Stimulated activated CD8-positive, alpha-beta memory T cell treated with anti-CD3 and anti-CD28 coated beads, Interleukin-12 subunit alpha, Interleukin-12 subunit beta, amount 100 ng/mL, for 24 hours (primary cell): ENCODE results near the gene TRMT10B.
A peak's percentile ranks its signal among the peaks of the same experiment; 100 is the strongest.

ENCODE experiments used
- DNase-seq: peaks from one replicate; pipeline ENCODE4 v3.0.0-alpha.2; 2020; ENCODE audit errors: extremely low read depth

Gene TRMT10B, protein sequence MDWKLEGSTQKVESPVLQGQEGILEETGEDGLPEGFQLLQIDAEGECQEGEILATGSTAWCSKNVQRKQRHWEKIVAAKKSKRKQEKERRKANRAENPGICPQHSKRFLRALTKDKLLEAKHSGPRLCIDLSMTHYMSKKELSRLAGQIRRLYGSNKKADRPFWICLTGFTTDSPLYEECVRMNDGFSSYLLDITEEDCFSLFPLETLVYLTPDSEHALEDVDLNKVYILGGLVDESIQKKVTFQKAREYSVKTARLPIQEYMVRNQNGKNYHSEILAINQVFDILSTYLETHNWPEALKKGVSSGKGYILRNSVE

DNA sequence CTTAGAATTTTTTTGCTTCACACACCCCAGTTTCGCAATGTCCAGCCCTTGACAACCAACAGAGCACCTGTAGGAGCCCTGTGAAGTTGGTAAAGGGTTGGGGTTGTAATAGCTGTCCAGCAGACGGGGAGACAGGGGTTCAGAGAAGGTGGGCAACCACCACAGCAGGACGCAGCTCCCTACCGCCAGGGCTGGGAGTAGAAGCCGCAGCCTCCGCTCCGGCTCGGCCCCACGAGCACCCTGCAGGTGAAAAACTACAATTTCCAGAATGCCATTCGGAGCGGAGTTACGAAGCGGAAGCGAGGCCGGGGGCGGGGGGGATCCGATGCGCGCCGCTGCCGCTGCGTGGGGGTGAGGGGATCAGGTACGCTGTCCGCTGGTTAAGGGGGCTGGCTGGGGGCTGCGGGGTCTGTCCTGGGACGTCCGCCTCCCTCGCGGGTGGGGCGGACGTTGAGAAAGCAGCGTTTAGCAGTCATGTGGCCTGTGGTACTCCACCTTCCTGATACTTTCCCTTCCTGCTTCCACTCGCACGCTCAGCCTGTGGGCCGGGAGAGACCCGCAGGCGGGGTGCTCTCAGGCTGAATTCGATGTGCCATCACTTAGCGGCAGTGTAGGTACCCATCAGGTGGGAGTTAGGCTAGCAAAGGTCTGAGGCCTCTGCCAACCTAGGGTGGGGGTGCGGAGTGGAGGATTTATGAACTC, at the start of gene TRMT10B:
Gene TRMT10B (plus strand): TSS at position 317 of the 702 bp plus-strand sequence. CDS start 8,127 bp downstream, outside the sequence.
- peak; percentile 45 for DNase-seq

DNA sequence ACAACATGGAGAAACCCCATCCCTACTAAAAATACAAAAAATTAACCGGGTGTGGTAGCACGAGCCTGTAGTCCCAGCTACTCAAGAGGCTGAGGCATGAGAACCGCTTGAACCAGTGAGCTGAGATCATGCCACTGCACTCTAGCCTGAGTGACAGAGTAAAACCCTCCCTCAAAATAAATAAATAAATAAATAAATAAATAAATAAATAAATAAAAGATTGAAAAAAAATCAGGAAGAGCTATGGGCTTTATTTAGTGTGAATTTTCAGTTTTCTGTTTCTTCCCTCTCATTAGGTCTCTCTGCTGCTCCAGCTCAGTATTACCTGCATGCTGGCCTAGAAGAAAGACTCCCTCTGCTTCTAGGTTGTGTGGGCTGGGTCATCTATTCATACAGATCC, 47.8 kb upstream of the TRMT10B start:
- DNase-seq = no peak

DNA sequence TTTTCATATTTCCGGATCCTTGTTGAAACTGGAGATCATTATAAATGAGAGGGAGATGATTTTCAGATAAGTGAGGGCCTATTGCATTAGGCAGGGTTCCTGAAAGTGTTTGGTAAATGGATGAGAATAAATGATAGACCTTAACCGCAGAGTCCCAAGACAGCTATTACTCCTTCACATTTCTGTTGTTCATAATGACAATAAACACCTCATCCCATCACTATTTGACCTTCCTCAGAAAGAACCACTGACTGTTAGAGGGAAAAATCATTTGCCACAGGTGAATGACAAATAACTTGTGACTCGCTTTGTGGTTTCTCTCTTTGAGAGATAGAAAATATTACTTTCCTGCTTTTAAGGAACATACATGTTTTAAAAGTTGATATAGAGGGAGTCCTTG, 47.3 kb upstream of the TRMT10B start:
- DNase-seq = no peak

DNA sequence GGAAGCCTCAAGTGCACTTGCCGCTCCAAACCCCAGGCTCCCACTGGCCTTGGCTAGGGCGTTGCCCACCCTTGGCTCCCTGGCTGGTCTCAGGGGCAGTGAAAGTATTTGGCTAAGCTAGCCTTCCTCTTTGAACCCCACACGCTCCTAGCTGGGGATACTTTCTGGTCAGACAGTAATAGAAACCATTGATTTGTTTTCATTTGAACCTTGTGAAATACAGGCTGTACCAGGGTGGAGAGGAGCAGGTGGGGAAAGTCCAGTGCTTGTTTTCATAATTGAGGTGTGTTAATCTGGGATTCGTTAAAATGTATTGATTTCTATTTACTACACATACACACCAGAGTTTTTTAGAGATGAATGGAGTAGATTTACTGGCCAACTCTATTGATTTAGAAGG, 45.9 kb upstream of the TRMT10B start:
- no peak for DNase-seq

DNA sequence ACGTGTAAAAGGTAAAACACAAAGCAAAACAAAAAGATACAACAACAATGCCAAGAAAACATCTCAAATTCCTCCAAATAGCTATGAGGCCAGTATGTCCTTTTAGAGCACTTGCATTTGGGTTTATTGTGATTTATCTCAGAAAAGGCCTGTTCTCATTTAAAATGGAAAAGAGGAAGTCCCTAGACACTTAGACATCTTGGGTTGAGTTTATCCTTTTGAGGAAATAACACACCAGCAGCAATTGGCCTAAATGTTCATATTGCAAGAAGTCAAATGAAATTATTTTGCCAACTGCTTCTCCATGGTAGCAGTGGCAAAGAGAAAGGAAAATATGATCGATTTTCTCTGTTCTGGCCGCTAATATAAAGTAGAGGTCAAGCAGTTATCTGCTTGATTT, 43.6 kb upstream of the TRMT10B start:
- DNase-seq = no peak

DNA sequence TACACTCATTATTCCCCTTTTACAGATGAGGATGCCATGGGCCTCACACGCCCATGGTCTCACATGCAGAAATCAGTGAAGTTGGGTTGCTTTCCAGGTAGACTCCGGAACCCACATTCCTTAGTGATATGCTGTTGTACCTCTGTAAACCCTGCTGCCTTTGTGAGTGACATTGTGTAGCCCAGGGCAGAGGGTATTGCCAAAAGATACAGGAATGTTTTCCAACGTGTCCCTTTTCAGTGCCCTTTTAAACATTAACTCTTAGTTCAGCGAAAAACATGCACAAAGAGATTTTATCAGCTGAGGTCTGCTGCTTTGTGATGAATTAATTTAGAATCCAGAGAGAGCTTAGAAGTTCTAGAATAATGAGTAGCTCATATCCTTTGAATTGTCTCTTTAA, 38.3 kb upstream of the TRMT10B start:
- no peak for DNase-seq

DNA sequence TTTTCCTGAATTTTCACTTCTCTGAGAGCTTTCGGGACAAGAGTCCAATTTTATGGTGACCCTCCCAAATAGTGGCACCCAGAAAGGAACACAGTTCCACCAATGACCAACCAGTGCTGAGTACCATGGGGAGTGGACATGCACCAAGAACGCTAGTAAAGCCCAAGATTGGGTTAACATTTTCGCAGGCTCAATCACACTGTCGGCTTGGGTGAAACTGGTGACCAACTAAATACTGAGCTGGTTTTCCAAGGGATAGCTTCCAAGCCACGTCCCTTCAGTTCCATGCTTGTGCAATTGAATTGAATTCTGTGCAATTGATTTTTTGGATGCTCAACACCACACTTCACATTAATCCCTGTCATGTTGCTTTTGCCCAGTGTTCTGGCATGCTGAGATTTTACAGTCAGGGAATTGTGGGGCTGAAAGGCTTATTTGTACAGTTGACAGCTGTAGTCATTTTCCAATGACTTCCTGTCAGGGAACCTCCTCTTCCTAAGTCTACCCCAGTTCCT, 37.6 kb upstream of the TRMT10B start:
- no peak for DNase-seq

DNA sequence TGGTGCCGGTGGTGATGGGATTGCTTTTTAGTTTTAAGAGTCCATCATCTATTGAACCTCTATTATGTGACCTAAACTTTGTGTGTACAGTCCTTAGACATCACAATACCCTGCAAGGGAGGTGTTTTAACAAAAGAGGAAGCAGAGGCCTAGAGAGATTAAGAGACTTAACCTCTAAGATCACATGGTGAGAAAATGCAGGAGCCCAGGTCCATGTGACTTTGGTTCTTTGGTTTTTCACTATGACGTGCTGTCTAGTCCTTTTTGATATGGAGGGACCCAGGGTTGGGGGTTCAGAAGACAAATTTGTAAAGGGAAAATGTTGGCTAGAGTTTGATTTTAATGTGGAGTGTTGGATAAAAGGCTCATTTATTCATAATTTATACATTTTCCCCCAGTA, 34.1 kb upstream of the TRMT10B start:
- no peak for DNase-seq

DNA sequence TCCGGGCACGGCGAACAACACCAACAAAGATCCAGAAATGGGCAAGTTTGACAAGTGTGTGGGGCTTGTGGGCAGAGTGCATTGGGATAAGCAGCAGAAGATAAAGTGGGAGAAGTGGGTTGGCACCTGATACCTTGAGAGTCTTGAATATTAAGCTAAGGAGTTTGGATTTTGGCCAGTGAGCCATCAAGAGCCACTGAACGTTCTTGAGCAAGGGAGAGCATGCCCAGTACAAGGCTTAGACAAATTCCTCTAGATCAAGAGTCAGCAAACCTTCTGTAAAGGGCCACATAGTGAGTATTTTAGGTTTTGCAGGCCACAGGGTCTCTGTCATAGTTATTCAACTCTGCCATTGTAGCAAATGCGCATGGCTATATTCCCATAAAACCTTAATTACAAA, 26.6 kb upstream of the TRMT10B start:
- DNase-seq = no peak

DNA sequence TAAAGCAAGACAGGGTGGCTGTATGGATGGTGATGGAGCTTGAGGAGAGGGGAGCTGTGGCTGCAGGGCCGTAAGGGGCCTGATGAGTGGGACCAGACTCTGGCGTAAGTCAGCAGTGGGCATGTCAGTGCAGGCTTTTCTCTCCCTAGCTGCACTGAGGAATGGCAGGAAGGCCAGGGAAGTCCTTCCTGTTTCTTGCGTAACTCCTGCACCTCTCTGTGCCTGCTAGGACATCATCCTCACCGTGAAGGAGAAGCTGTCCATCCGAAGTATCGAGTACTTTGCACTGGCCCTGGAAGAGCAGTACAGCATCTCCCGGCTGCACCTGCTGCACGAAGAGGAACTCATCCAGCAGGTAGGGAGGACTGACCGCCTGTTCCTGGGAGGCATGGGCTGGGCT, 24.1 kb upstream of the TRMT10B start:
- no peak for DNase-seq

DNA sequence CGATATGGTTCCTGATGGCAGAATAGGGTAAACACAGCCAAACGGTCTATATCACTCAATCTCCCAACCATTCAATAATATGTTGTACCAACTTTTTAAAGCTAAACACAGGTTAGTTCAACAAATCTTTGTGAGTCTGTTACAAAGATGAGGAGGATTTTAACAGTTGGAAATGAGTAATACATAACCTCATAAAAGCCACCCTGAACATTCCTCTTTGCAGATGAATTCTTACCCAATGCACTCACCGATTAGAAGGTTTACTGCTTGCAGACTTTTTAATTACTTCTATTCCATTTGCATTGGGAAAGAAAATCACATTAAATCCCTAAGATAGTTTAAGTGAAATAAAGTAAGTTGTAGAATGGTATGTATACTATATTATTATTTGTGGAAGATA, 23.3 kb upstream of the TRMT10B start:
- no peak for DNase-seq

DNA sequence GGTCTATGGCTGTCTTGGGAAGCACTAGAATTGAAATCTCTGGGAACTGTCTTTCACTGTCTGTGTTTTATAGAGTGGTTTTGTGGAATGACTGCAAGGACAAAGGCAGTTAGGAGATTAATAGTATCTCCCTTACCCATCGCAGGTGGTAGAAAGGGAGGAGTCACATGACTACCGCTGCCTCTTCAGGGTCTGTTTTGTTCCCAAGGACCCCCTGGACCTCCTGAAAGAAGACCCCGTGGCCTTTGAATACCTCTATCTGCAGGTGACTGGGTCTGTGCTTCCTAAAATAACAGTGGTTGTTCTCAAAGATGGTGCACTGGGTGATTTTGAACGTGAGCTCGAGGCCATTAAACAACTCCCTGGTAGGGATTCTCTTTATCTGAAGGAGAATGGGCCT, 22.8 kb upstream of the TRMT10B start:
- DNase-seq = no peak

DNA sequence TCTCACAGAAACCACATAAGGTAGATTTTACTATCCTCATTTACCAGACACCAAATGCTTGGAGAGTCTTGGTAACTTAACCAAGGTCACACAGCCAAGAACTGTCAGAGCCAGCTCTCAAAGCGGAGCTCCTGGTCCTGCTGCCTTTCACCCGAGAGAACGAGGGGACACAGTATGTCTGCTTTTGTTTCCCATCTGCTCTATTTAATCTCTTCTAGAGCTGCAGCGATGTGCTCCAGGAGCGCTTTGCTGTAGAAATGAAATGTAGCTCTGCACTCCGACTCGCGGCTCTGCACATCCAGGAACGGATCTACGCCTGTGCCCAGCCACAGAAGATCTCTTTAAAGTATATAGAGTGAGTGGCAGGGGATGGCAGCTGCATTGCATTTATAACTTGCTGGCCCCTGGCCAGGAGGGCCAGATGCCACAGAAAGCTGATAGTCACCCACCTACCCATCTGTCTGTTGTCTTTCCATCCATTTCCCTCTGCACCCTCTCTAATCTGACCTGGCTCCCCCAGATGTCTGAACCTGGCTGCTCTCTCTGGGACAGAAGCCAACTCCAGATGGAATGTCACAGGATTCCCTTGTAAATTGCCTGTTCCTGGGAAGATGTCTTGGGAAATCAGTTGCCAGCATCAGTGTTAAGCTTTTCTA, 21.4 kb upstream of the TRMT10B start:
- no peak for DNase-seq

DNA sequence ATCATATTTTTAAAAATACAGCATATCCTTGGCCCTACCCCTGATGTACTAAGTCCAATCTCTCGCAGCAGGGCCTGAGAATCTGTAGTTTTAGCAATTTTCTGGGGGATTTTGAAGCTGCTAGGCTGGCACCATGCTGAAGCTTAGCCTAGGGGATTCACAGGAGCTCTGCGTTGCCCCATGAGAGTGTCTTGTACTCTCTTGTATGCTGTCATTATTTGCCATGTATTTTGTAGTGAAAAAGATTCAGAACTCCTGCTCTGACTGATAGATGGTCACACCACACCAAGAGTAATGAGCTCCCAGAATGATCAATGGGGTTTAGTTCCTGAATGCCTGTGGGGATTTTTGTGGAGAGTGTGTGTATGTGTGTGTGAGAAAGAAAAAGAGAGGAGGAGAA, 20.7 kb upstream of the TRMT10B start:
- DNase-seq = no peak

DNA sequence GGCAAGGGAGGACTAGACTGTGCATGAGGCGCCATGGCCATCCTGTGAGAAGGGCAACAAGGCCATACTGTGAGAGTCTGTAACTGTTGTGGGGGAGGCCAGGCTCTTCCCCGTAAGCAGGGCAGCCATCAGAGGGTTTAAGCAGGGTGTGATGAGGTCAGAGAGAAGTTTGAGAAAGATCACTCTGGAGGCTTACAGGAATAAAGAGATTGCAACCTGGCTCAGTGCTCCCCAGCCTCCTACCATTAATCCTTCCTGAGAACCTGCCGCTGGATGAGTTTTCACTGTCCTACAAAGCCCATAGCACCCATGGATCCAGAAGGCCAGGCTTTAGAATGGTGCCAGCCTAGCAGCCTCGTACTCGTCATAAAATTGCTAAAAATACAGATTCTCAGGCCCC, 14.4 kb upstream of the TRMT10B start:
- DNase-seq = no peak

DNA sequence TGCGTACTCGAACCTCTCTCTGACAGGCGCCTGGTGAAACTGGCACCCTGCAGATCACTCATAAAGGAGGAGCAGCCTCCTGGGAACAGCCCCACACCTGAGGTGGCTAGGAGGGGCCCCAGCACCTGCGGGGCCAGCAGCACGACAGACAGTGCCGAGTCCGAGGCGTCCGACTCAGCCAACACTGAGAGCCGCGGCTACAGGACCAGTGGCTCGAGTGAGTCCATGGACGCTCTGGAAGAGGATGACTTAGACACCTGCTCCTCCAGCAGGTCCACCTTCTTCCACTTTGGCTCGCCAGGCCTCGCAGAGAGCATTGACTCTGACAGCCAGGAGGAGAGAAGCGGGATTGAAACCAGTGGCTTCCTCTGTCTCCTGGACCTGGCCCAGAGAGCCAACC, 13.5 kb upstream of the TRMT10B start:
- no peak for DNase-seq

DNA sequence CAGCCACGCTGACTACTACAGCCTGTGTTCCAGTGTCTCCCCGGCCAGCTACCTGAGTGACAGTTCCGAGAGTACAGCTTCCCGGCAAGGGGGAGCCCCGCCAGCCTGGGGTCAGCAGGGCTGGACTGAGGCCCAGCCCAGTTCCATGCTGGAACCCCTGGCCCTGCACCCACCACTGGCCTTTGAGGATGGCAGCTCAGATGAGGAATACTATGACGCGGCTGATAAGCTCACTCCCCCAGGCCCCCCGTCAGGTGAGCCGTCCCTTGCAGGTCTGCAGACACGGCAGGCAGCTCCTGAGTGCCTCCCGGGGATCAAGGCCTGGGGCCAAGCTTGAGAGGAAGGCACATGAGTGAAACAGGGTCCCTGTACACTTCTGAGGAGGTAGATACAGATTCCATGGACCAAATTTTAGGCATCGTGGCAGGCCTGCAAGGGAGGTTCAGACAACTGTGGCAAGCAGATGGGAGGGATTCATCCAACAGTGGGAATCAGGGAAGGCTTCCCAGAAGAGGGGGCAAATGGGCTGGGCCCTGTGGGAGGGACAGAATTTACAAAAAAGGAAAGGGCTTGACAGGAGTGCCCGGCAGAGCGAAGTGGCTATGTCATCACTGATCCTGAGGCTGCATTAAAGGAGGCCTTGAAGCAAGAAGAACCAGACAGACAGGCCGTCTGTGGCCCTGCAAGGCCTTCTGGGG, 12.8 kb upstream of the TRMT10B start:
- no peak for DNase-seq

DNA sequence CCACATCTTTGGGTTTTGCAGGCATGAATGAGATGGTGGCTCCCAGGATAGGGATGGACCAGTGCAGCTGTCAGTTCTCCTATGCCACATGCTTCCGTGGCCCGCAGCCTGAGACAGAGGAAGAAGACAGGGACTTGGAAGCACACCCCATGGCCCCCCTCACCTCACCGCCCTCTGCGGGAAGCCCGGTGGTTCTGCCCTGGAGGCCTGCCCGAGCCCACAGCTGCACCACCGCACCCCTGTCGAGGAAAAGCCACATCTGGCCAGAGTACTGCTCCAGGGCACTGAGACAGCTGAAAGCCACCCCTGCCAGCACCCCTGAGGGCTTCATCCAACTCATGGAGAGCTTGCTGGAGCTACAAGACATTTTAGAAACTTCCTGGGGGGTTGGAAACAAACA, 7.6 kb upstream of the TRMT10B start:
- no peak for DNase-seq

DNA sequence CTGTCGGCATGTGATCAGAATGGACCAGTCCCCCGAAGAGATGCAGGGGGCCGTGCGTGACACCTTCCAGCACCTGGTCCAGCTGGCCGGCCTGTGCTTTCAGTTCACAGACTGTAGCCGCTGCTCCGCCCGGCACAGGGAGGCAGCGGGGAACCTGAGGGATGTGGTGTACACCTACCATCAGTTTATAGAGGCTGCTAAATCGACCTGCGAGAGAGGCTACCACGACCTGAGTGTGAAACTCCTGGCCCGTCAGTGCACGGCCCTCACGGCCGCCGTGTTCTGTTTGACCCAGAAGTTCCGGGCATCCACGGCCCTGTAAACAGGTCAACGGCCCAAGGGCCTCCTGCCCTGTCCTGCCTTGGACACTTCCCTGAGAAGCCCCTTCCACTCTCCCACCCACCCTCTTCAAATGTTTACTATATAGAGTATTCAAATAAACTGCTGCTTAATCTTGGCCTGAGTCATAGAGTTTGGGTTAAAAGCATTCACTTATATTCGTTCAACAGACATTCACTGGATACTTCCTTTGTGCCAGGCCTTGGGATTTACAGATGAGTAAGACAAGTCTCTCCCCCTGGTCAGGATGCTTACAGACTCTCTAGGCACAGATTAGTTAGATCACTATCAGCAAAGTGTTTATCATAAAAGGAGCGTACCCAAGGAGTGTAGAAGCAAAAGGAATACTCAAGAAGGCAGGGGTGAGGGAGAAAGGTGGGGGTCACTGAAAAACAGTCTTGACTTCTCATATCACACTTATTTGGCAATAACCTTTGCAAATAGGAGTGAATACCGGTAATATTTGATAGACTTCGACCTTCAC, 6.9 kb upstream of the TRMT10B start:
- no peak for DNase-seq

DNA sequence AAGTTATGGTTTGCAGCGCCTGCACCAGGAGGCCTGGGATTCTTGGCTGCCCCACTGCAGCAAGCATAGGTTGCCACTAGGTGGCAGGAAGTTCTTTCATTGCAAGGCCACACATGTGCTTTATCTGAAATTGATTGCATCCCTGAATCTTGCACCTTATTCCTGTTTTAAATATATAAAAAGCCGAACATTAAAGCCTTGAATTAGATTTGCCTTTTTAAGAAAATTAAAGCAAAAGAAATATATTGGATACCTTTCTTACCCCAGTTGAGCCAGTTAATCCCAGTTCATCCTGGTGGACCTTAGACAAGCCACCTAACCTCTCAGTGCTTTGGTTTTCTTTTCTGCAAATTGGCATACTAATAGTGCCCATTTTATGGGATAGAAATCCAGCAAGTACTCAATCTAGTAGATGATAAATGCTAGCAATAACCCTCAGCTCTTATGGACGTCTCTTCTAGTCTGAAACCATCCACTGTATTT, 6.3 kb upstream of the TRMT10B start:
- DNase-seq = peak; percentile 17

DNA sequence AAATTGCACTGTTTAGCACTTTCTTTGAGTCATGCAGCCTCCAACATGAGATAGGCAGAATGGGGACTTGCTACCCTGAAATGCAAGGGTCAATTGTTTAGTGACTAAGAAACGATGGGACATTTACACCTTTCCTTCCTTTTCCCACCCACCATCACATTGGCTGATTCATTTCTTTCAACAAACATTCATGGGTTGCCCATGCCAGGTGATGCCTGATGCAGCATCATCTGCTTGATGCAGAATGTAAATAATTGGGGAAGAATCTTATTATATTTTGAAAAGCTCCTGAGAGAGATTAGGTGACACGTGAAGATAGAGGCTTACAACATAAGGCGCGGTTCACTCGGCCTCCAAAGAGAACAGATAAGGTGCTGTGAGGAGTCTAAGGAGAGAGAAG, 4.5 kb upstream of the TRMT10B start:
- no peak for DNase-seq
